Upper lobe of left lung (tissue), 4 donors: ENCODE results near the gene TIMP2.

Experiments
- EP300 ChIP-seq, 4 donors: sonication (generic); formaldehyde crosslinking; IDR thresholded peaks; one replicate each; pipeline ENCODE4 v1.5.1; 2017; ENCODE audit warnings: antibody characterized with exemption in 4 of 4, control low read depth in 2 of 4
- POLR2A ChIP-seq, 4 donors: fragments of 450-650 bp; IDR thresholded peaks; one replicate each; pipeline ENCODE4 v1.5.1; 2016 to 2017; ENCODE audit warnings: antibody characterized with exemption in 4 of 4, mild to moderate bottlenecking in 2 of 4
- POLR2AphosphoS5 ChIP-seq, 2 donors: sonication (generic); formaldehyde crosslinking; IDR thresholded peaks; one replicate each; pipeline ENCODE4 v1.5.1; 2017; ENCODE audit warnings: antibody characterized with exemption in 2 of 2
- TF ChIP-seq, protein P1 (sequence below), 6 experiments: fragments of 450-650 bp in 4 of 6; fragments of 200-600 bp in 2 of 6; sonication (generic) in 2 of 6; IDR thresholded peaks; one replicate each; pipeline ENCODE4 v1.5.1; 2016 to 2019; ENCODE audit warnings: antibody characterized with exemption in 6 of 6

DNA sequence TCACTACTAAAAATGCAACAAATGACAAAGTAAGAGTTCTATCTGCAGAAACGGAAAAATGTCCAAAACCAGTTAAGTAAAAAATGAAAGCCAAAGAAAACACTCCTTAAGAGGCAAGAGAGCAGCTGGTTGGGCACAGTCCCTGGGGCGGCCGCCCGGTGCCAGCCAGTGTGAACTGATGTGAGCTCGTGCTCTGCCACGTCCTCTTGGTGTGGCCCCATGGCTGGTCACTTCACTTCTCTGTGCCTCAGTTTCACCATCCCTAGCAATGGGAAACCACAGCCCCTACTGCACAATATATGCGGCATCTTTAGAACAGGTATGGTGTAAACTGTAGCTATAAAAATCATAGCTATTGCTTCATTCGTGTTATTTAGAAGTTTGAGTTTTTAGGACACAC is 105.8 kb downstream of the TIMP2 start:
- TF ChIP-seq POLR2A (IDR thresholded peaks at IDR 0.05) (no peak), POLR2AphosphoS5 (IDR thresholded peaks at IDR 0.05) (no peak), EP300 (IDR thresholded peaks at IDR 0.05) (no peak)
- TF ChIP-seq, protein P1, sequence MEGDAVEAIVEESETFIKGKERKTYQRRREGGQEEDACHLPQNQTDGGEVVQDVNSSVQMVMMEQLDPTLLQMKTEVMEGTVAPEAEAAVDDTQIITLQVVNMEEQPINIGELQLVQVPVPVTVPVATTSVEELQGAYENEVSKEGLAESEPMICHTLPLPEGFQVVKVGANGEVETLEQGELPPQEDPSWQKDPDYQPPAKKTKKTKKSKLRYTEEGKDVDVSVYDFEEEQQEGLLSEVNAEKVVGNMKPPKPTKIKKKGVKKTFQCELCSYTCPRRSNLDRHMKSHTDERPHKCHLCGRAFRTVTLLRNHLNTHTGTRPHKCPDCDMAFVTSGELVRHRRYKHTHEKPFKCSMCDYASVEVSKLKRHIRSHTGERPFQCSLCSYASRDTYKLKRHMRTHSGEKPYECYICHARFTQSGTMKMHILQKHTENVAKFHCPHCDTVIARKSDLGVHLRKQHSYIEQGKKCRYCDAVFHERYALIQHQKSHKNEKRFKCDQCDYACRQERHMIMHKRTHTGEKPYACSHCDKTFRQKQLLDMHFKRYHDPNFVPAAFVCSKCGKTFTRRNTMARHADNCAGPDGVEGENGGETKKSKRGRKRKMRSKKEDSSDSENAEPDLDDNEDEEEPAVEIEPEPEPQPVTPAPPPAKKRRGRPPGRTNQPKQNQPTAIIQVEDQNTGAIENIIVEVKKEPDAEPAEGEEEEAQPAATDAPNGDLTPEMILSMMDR (IDR thresholded peaks at IDR 0.05), result no peak
